GM21737 (cell line): Measurements from ENCODE around the gene PDXK.
"Not testable (repeated sequence)": the region's sequence is repeated elsewhere in the genome, so short reads cannot be mapped to it uniquely, and the experiment has no call there.

ENCODE experiments used
- ATAC-seq: cut with Tn5 transposase; IDR thresholded peaks from one replicate; pipeline ENCODE4 v1.9.1; 2021; ENCODE audit warnings: mild to moderate bottlenecking, moderate library complexity; ENCODE audit not compliant: unreplicated experiment

PDXK gene

DNA sequence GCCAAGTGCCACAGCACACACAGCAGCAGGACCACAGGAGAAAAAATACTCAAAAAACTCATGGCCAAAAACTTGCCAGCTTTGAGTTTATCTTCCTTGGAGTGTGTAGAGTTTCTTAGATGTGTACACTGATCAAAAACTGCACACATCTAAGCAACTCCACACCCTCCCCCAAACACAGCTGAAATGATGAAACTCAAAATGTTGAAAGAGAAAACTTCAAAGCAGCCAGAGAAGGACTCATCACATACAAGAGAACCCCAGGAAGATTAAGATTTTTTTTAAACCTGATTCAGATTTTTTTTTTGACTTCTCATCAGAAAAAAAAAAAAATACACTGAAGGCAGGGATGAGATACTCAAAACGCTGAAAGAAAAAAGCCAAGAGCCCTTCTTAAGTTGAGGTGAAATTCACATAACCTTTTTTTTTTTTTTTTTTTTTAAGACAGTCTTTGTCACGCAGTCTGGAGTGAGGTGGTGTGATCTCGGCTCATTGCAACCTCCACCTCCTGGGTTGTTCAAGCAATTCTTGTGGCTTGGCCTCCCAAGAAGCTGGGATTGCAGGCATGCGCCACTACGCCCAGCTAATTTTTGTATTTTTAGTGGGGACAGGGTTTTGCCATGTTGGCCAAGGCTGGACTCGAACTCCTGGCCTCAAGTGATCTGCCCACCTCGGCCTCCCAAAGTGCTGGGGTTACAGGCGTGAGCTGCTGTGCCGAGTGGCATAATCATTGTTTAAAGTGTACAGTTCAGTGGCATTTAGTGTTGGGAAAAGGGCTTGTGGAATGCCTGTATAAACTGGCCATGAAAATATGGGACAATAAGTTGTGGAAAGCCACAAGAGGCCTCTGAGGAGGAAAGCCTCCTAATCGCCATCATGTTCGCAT is 20.9 kb upstream of the PDXK start:
- no peak for ATAC-seq

DNA sequence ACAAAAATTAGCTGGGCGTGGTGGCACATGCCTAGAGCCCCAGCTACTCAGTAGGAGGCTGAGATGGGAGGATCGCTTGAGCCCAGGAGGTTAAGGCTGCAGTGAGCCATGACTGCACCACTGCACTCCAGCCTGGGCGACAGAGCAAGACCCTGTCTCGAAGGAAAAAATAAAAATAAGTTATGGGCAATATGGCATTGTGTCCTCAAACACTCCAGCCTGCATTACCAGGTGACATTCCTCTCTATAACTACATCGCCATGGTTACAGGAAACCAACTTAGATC is 19.5 kb upstream of the PDXK start:
- not testable (repeated sequence) for ATAC-seq

DNA sequence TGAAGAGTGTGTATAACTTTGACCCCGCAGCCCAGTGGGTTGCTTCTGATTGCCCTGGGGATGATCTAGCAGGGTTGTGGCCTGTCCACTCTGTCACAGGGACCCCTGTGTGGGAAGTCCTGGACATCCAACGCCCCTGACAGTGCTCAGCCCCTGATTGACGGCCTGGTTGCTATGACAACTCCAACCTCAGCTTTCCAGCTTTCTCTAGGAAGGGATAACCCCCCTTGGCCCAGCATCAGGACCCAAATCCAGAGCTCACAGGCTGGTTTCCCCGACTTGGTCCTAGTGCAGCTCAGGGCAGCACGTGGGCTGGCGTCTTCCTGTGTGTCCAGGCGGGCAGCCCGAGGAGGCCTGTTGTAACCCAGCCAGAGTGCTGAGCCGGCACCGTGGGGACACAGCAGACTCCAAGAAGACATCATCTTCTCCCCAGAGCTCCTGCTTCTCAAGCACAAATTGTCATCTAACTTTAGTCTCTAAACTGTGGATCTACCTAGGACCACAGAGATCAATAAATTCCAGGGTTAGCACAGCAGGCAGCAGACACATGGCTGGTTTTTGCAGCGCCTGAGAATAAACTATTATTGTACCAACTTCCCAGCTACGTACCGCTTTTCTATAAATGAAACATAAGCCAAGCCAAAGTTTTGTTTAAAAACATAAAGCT is 18.9 kb upstream of the PDXK start:
- no peak for ATAC-seq

DNA sequence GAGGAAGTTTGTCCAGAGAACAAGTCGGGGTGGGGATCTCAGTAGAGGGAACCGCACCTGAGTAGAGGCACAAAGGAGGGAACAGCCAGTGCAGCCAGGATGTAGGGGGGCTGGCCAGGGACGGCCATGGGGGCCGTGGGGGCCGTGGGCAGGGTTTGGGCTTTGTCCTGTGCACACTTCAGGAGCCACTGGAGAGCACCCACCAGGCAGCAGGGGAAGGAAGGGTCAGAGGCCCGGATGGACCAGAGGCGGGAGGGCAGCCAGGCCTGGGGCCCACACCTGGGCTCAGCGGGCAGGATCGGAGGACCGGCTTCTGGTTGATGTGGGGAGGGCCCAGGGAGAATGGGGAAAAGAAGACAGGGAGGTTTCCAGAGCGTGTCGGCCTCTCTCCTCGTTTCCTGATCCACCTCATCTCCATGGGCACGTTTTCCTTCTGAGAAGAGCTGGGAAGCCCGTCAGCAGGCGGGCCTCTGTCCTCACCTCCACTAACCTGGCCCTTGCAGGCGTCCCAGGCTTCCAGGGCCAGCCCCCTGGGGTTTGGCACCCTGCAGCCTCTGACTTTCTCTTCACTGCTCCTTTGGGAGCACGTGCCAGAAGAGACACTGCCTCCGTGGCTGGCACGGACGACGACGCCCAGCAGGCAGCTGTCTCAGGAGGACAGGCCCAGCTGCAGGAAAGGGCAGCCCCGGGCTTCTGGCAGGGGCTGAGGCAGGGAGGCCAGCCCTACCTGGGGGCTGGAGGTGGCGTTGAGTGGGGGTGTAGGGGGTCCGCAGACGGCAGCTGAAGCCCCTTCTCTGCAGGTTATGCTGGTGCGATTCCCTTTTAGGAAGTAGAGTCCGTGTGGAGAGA is 16.8 kb upstream of the PDXK start:
- ATAC-seq: no peak

DNA sequence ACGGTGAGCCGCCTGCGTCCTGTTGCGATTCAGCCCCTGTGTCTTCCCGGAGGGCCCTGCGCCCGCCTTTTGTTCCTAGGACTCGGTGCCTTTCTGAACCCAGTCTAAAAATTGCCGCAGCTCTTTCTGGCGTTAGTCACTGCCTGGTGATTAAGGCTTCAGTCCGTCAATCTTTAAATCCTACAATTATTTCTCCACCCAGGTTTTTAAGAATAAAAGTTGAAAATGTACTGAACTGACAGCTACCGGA is 16.2 kb upstream of the PDXK start:
- no peak for ATAC-seq

DNA sequence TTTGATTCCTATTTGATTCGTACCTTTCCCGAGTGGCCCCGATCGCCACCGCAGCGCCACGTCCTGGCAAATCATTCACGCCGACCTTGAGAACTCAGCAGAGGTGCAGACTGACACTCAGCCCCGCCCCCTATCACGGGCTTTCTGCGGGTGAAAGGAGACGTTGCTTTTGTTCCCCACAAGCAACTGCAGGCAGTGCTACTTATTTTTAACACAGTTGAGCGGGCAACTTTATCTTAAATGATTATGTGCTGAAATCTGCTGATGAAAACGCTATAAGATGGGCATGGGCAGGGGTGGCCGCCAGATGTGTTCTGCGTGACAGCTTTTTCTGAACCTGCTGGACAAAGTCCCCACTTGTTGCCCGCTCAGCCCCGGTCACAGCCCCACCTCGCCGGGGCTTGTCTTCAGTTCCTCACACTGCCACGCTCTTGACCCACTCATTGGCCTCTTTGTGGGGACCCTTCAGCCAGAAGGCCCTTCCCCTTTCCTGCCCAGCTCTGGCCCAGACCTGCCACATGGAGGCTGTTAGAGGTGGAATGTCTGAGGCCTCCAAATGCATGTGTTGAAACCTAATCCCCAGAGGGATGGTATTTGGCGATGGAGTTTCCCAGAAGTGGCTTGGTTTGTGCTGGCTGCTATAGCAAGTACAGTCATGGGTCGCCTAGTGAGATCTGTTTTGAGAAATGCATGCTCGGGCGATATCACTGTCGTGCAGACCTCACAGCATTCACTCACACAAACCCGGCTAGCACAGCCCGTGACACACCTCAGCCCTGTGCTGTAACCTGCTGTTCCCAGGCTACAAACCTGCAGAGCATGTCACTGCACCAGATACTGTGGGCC is 15.7 kb upstream of the PDXK start:
- no peak for ATAC-seq

DNA sequence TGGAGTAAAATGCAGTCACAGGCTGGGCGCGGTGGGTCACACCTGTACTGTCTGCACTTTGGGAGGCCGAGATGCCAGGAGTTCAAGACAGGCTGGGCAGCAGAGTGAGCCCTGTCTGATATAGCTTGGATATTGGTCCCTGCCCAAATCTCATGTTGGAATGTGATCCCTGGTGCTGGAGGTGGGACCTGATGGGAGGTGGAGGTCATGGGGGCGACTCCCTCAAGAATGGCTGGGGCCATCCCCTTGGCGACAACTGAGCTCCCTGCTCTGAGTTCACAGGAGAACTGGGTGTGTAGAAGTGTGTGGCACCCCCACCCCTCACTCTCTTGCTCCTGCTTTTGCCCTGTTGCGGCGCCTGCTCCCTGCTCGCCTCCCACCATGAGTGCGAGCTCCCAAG is 11.5 kb upstream of the PDXK start:
- no peak for ATAC-seq

DNA sequence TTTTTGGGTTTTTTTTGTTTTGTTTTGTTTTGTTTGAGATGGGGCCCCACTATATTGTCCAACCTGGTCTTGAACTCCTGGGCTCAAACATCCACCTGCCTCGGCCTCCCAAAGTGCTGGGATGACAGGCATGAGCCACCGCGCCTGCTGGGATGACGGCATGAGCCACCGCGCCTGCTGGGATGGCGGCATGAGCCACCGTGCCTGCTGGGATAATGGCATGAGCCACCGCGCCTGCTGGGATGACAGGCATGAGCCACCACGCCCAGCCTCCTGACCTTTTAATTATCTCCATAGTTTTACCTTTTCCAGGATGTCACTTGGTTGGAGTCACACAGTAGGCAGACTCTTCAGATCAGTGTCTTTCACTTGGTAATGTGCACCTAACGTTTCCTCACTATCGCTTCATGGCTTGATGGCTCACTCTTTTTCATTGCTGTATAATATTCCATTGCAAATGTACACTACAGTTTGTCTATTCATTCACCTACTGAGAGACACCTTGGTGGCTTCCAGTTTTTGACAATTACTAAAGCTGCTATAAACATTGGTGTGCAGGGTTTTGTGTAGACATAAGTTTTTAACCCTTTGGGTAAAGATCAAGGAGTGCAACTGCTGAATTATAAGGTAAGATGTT is 10.1 kb upstream of the PDXK start:
- no peak for ATAC-seq

DNA sequence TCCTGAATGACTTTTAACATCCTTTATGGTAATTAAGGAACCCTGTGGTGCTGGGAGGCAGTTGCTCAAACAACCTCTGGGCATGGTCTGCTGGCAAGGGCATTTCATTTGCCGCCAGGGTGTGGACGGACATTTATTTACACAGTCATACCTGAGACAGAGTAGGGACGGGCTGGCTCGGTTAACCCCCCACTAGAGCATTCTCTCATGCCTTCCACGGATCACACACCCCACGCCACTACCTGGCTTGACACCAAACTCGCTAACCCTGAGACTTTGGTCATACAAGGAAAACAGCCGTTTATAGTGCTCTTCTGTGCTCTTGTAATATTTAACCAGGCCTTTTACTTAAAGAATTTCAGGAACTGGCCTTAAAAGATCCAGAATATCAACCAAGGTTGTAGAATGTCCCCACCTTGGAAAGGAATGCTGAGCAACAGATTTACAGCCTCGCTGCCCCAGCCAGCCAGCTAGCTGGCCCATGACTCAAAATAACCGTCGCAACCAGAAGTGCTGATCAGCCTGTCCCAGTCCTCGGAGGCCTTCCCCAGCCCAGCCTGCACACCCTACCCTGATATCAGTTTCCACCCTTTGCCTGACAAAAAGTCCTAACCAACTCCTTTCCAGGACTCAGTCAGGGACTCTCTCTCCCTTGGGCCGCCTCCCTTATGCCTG is 6.5 kb upstream of the PDXK start:
- no peak for ATAC-seq

DNA sequence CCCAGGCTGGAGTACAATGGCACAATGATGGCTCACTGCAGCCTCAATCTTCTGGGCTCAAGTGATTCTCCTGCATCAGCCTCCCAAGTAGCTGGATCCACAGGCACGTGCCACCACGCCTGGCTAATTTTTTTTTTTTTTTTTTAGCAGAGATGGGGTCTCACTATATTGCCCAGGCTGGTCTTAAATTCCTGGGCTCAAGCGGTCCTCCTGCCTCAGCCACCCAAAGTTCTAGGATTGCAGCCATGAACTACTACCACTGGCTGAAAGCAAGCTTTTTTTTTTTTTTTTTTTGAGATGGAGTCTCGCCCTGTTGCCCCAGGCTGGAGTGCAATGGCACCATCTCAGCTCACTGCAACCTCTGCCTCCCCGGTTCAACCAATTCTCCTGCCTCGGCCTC is 5.8 kb upstream of the PDXK start:
- ATAC-seq: not testable (repeated sequence)

DNA sequence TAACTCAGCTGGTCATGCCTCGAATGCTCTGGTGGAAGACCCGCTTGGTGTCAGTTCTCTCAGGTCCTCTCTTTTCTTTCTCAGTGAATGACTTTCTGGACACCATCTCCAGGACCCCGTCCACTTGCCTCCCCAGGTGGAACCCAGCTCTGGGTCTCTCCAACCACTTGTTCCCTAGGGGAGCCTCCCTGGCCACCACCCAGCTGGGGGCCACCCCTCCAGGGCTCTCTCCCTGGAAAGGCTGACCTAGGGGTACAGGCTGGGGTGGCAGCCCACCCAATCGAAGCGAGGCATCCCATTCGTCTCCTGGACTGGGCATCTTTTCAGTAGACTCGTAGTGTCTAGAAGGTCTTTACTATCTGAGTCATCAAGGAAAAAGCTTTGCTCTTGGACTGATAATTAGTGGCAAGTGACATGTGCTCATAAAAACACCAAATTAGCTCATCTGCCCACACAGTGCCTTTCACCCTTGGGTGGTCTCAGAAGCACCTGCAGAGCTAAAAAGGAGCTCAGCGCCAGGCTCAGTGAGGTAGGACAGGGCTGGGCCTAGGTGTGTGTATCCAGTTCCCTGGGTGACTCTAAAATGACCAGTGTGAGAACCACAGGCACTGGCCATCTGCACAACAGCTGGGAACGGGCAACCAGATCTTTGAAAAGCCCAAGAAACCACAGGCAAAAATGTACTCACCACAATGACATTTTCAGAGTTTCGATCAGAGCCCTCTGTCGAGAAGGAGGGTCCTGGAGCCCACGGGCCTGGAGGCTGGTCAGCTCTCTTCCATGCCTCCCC is 2.4 kb upstream of the PDXK start:
- no peak for ATAC-seq

DNA sequence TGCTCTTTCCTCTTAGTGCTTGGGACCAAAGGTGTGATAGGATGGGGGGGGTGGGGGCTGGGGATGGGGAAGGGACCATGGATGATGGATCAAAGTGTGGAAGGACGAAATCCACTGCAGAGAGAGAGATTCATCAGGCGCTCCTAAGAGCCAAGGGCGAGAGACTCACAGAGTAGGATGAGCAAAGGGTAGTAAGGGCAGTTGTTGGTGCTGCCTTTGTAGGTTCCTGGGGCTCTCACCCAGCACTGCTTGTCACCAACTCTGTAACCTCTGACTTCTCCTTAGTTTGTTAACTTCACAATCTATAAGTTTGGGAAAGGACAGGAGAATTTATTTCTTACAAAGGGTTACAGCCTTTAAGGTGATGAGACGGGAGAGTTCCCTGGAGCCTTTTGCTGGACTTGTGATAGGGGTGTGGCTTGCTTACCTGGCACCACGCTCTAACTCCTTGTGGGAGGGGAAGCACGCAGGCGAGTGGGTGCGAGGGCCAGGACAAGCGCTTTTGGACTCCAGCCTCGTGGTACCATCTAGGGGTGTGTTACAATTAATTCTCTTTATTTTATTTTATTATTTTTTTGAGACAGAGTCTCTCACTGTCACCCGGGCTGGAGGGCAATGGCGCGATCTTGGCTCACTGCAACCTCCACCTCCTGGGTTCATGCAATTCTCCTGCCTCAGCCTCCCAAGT is 1.6 kb upstream of the PDXK start:
- no peak for ATAC-seq

DNA sequence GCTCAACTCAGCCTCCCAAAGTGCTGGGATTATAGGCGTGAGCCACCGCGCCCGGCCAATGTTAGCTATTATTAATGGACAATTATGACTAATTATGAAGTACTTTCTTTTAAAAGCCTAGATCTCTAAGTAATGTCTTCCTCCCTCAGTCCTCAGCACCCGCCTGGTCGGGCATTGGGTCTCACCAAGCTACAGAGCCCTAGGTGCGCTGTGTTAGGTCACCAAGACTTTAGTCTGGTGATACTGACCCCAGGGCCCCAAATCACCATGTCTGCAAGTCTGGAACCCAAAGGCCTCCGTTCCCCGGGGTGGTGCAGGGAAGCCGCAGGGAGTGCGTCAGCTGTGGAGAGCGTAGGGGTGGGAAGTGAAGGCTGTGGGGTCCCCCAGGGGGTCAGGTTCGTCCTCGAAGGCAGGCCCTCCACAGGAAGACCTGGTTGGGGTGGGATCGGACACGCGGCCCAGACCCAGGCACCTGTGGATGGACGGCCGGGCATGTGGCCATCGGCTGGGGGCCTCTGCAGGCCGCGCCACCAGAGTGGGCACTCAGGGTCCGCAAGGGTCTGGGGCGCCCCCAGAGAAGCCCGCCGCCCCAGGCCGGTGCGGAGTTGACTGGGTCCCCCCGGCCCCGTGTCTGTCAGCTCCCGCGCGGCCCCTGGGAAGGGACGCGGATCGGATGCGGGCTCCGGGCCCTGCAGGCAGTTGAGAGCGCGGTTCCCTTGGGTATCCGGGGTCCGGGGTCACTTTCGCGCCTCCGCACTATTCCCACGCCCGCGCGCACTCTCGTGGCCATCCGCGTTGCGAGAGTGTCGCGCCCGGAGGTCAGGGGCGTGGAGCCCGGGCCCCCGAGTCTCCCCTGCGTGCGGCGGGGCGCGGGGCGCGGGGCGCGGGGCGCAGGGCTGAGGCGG is 710 bp upstream of the PDXK start:
- ATAC-seq: no peak

DNA sequence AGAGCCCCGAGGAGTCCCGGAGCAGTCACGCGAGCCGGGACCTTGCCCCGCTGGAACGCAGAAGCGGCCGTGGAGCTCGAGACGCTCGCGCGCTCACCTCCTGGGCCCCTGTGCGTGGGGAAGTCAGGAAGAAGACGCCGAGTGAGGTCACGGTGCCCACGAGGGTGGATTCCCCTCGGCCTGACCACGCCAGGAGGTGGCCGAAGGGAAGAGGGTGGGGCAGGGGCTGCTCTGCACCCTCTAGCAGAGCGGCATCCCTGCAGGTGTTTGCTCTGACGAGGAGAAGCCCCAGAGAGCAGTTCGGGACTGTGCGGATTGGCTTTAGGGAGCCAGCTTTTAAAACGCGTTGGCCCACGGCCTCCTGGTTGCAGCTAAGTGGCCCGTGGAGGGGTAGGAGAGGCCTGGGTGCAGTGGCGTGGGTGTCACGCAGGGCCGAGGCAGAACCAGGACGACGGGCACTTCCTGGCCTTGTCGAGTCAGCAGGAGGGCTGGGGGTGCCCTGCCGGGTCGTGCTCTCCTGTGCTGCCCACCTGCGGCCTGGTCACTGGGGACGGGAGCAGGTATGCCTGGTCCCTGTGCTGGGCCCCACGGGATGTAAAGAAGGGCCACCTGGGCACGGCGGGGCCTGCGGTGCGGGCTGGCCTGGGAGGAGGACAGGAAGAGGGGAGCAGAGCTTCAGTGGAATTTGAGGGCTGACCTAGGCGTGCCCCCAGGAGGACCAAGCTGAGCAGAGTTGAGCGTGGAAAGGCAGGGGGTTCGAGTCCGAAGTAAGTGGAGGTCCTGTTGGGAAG is 1.0 kb downstream of the PDXK start:
- ATAC-seq: no peak

DNA sequence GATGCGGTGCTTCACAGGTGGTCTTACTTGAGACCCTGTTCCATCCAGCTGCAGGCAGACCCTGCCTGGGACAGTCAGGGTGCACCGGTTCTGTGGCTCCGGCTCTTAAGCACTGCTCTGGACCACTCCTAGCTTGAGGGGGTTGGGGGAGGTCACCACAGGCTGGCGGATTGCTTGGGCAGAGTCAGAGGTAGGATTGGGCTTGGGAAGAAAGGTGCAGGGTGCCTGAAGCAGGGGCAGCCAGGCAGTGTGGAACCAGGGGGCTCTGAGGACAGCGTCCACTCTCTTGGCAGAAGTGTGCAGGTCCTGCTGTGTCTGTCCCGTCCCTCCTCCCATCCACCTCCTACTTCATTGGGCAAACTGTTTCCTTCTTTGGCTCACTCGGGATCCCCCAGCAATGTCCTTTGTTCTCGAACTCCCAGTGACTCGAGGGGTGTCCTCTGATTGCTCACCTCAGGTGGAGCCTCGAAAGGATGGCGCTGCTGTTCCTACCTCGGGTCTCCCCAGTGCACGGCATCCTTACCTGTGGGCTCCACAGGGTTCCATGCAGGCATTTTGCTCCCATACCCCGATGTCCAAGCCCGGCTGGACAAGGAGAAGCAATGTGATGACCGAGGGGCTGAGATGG is 1.7 kb downstream of the PDXK start:
- no peak for ATAC-seq

DNA sequence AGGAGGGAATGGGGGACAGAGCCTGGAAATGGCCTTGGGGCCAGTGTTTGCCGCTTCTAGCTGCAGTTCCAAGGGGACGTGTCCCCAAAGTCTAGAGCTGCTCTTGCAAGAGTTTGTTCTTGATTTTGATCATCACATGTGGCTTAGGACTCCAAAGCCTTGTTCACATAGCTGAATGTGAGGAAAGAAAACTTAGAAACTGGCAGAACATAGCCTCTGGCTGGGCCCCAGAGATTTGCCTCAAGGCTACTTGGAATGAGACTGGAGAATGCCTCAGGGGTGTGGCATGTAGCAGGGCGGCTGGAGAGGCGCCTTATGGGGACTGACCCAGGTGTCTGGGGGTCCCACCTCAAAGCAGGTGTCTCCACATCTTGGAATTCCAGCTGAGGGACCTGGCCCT is 2.3 kb downstream of the PDXK start:
- ATAC-seq: no peak

DNA sequence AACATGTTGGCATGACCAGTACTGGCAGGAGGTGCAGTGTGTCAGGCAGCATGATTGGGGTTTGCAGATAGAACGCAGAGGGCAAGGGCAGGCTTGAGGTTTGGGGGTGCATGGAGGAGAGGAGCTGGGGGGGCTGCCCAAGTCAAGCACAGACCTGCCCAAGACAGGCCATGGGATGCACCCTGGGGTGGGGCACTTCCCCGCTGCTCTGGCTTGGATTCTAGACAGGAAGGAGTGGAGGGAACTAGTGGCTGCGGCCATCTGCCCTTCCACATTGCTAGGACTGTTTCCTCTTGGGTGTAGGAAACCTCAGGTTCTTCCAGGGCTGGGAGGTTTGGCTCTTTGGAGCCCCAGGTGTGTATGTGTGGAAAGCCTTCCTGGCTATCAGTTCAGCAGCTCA is 3.0 kb downstream of the PDXK start:
- ATAC-seq: no peak
